SK-N-SH (cell line): ENCODE data around the gene RAD23B. TPM values are rescaled to one million over a fixed set of nuclear protein-coding genes. Genes with fewer than 3 reads are reported as not detected.

Source experiments
- CTCF ChIA-PET: fragments of 300-600, 350-600 bp; formaldehyde crosslinking; extraction: SDS; loops from one replicate; lab custom pipeline; 2021; lab: Yijun Ruan, JAX
- POLR2A ChIA-PET: fragments of 350-600 bp; sonication (Branson Sonifier 250); formaldehyde crosslinking; extraction: SDS; loops from one replicate; lab custom pipeline; 2020; ENCODE audit warnings: antibody characterized with exemption, inconsistent platforms; lab: Yijun Ruan, JAX
- DNase-seq: peaks from one replicate; pipeline ENCODE4 v3.0.0; 2012
- H2AFZ ChIP-seq: fragments of 200-600 bp; sonication (generic); 2 replicates; pipeline ENCODE4 v1.8.1; 2016; ENCODE audit warnings: antibody characterized with exemption, mild to moderate bottlenecking, low read depth
- H3F3A ChIP-seq: fragments of 200-600 bp; sonication (generic); replicated peaks from 2 replicates; pipeline ENCODE3; 2016; ENCODE audit warnings: antibody characterized with exemption, mild to moderate bottlenecking; ENCODE audit not compliant: insufficient read depth
- H3K27ac ChIP-seq, 2 experiments: fragments of 200-500 bp in 1 of 2; fragments of 200-600 bp in 1 of 2; sonication (Bioruptor generic) in 1 of 2; sonication (generic), shearing (Covaris generic) in 1 of 2; 2 replicates each; pipeline versions ENCODE4 v1.5.1 to v1.6.1; 2014 to 2016; ENCODE audit warnings: low read depth in 2 of 2, inconsistent platforms in 1 of 2, low read length in 1 of 2, mild to moderate bottlenecking in 1 of 2, mixed read lengths in 1 of 2
- H3K27me3 ChIP-seq: fragments of 200-600 bp; sonication (generic), shearing (Covaris generic); 2 replicates; pipeline ENCODE4 v1.6.1; 2016; ENCODE audit warnings: mixed run types; ENCODE audit not compliant: insufficient read depth
- H3K36me3 ChIP-seq, 2 experiments: fragments of 200-500 bp in 1 of 2; fragments of 200-600 bp in 1 of 2; sonication (Bioruptor generic) in 1 of 2; sonication (generic) in 1 of 2; replicated peaks in 1 of 2; 2 replicates each; pipeline versions ENCODE3 to v1.5.1; 2014 to 2016; ENCODE audit warnings: low read length in 1 of 2, mild to moderate bottlenecking in 1 of 2; ENCODE audit not compliant: insufficient read depth in 2 of 2, control insufficient read depth in 1 of 2
- H3K4me1 ChIP-seq, 2 experiments: fragments of 200-500 bp in 1 of 2; fragments of 200-600 bp in 1 of 2; sonication (Bioruptor generic) in 1 of 2; sonication (generic), shearing (Covaris generic) in 1 of 2; 2 replicates each; pipeline versions ENCODE4 v1.5.1 to v1.6.1; 2014 to 2016; ENCODE audit warnings: low read depth in 1 of 2, low read length in 1 of 2, mixed run types in 1 of 2; ENCODE audit not compliant: insufficient read depth in 2 of 2, control insufficient read depth in 1 of 2
- H3K4me2 ChIP-seq: fragments of 200-600 bp; sonication (generic), shearing (Covaris generic); 2 replicates; pipeline ENCODE4 v1.6.1; 2017; ENCODE audit warnings: mixed run types
- H3K4me3 ChIP-seq, 2 experiments: fragments of 200-500 bp in 1 of 2; fragments of 200-600 bp in 1 of 2; sonication (Bioruptor generic) in 1 of 2; sonication (generic), shearing (Covaris generic) in 1 of 2; 2 replicates each; pipeline versions ENCODE4 v1.5.1 to v1.8.1; 2014 to 2016; ENCODE audit warnings: low read depth in 2 of 2, inconsistent platforms in 1 of 2, low read length in 1 of 2, mild to moderate bottlenecking in 1 of 2, mixed read lengths in 1 of 2, moderate library complexity in 1 of 2
- H3K79me2 ChIP-seq: fragments of 200-600 bp; sonication (generic); 2 replicates; pipeline ENCODE4 v1.8.1; 2017; ENCODE audit warnings: mild to moderate bottlenecking; ENCODE audit not compliant: insufficient read depth
- H3K9ac ChIP-seq: fragments of 200-600 bp; sonication (generic); 2 replicates; pipeline ENCODE4 v1.6.1; 2017; ENCODE audit warnings: mixed run types
- H3K9me2 ChIP-seq: fragments of 200-600 bp; sonication (generic); 2 replicates; pipeline ENCODE4 v1.6.1; 2017; ENCODE audit warnings: mixed run types
- H3K9me3 ChIP-seq: fragments of 200-600 bp; sonication (generic); 2 replicates; pipeline ENCODE4 v1.6.1; 2017; ENCODE audit warnings: mixed run types, mild to moderate bottlenecking, moderate library complexity
- H4K20me1 ChIP-seq: fragments of 200-600 bp; sonication (generic); 2 replicates; pipeline ENCODE4 v1.6.1; 2017; ENCODE audit warnings: mild to moderate bottlenecking, mixed run types; ENCODE audit not compliant: insufficient read depth
- CHD2 ChIP-seq: fragments of 150-350 bp; IDR thresholded peaks from 2 replicates; pipeline ENCODE4 v1.6.1; 2018; ENCODE audit warnings: low read length; ENCODE audit not compliant: partially characterized antibody
- EP300 ChIP-seq, 2 experiments: IDR thresholded peaks; 2 replicates each; pipeline versions ENCODE4 v1.4.0 to v1.6.1; 2012; ENCODE audit warnings: borderline replicate concordance in 1 of 2, low read depth in 1 of 2, low read length in 1 of 2
- FOSL2 ChIP-seq: IDR thresholded peaks from 2 replicates; pipeline ENCODE4 v1.4.0; 2012; ENCODE audit warnings: low read depth, mild to moderate bottlenecking, moderate library complexity, borderline replicate concordance
- FOXM1 ChIP-seq: IDR thresholded peaks from 2 replicates; pipeline ENCODE4 v1.4.0; 2012; ENCODE audit warnings: low read depth, mild to moderate bottlenecking
- GABPA ChIP-seq: IDR thresholded peaks from 2 replicates; pipeline ENCODE4 v1.4.0; 2012; ENCODE audit warnings: low read depth, mild to moderate bottlenecking
- JUND ChIP-seq: IDR thresholded peaks from 2 replicates; pipeline ENCODE4 v1.4.0; 2012
- MAX ChIP-seq: IDR thresholded peaks from 2 replicates; pipeline ENCODE4 v1.4.0; 2012; ENCODE audit warnings: low read depth
- MEF2A ChIP-seq: IDR thresholded peaks from 2 replicates; pipeline ENCODE4 v1.4.0; 2012; ENCODE audit warnings: low read depth, borderline replicate concordance
- NFIC ChIP-seq: IDR thresholded peaks from 2 replicates; pipeline ENCODE4 v1.4.0; 2012; ENCODE audit warnings: borderline replicate concordance
- PBX3 ChIP-seq: IDR thresholded peaks from 2 replicates; pipeline ENCODE4; 2012
- POLR2AphosphoS5 ChIP-seq: IDR thresholded peaks from 2 replicates; pipeline ENCODE4 v1.6.1; 2012; ENCODE audit warnings: low read depth, low read length
- RAD21 ChIP-seq: IDR thresholded peaks from 2 replicates; pipeline ENCODE4 v1.6.1; 2012; ENCODE audit warnings: mild to moderate bottlenecking, low read length
- REST ChIP-seq: IDR thresholded peaks from 2 replicates; pipeline ENCODE4 v1.6.1; 2012; ENCODE audit warnings: mild to moderate bottlenecking, low read depth, low read length, moderate library complexity
- RFX5 ChIP-seq: IDR thresholded peaks from 2 replicates; pipeline ENCODE4 v1.6.1; 2012; ENCODE audit warnings: mild to moderate bottlenecking, improper control_type of control experiment, low read length
- RXRA ChIP-seq: IDR thresholded peaks from 2 replicates; pipeline ENCODE4 v1.4.0; 2012; ENCODE audit warnings: low read depth, mild to moderate bottlenecking, borderline replicate concordance
- SIN3A ChIP-seq: IDR thresholded peaks from 2 replicates; pipeline ENCODE4 v1.6.1; 2012; ENCODE audit warnings: low read depth, mild to moderate bottlenecking, low read length, moderate library complexity, borderline replicate concordance
- SMC3 ChIP-seq: IDR thresholded peaks from 2 replicates; pipeline ENCODE4 v1.6.1; 2012; ENCODE audit warnings: low read depth, low read length, improper control_type of control experiment
- TAF1 ChIP-seq: IDR thresholded peaks from 2 replicates; pipeline ENCODE4 v1.6.1; 2012; ENCODE audit warnings: low read depth, mild to moderate bottlenecking, low read length, moderate library complexity, borderline replicate concordance
- TCF12 ChIP-seq: IDR thresholded peaks from 2 replicates; pipeline ENCODE4 v1.4.0; 2012
- TEAD4 ChIP-seq: IDR thresholded peaks from 2 replicates; pipeline ENCODE4 v1.4.0; 2012; ENCODE audit warnings: mild to moderate bottlenecking, borderline replicate concordance; ENCODE audit not compliant: insufficient read depth
- USF1 ChIP-seq: IDR thresholded peaks from 2 replicates; pipeline ENCODE4 v1.4.0; 2012; ENCODE audit warnings: low read depth, borderline replicate concordance
- YY1 ChIP-seq: IDR thresholded peaks from 2 replicates; pipeline ENCODE4 v1.4.0; 2012; ENCODE audit warnings: low read depth, mild to moderate bottlenecking
- ZBTB33 ChIP-seq: IDR thresholded peaks from 2 replicates; pipeline ENCODE4 v1.4.0; 2012; ENCODE audit warnings: low read depth, borderline replicate concordance
- WGBS: methylation state at CpG from one replicate; pipeline ENCODE4 v1.1.6; 2017; ENCODE audit warnings: low lambda C conversion rate; 5-methylcytosine and 5-hydroxymethylcytosine counted together
- polyA plus RNA-seq, 3 experiments: library from polyadenylated mRNA; depleted of rRNA; stranded (reverse); fragments of >200 nt; gene quantifications; 2 replicates each; pipeline ENCODE4 v1.2.3, GENCODE V29; 2012

RAD23B gene
- polyA plus RNA-seq, 1 of the 3 experiments (the other 2 are of a cell fraction), result 62.9 TPM

- TF ChIP-seq MEF2A (no peak), CHD2 (no peak), SMC3 (no peak)
These were observed 33.3 kb upstream of the RAD23B start (continued) for GRCh38 chr9:107249665-107250285.

GRCh38 chr9:107251756-107252322, 31.2 kb upstream of the RAD23B start:
- Histone ChIP-seq H3K4me3 (no peak overlapping the region), H3K27me3 (no peaks in the 10 kb centered on the region), H3K27ac (peak overlapping the region; percentile 73 to 80), H2AFZ (no peak overlapping the region), H3K4me2 (peak overlapping the region; percentile 57), H3K9me2 (no peaks in the 10 kb centered on the region), H3K4me1 (peaks cover 9 to 12% of the 10 kb centered on the region in 2 experiments; a peak in 3 of 4 replicates), H3K79me2 (no peaks in the 10 kb centered on the region), H3K9ac (peak overlapping the region; percentile 5; the same call in 1 of the 2 replicates), H4K20me1 (no peaks in the 10 kb centered on the region), H3K36me3 (no peaks in the 10 kb centered on the region), H3F3A (peaks cover 14% of the 10 kb centered on the region), H3K9me3 (no peaks in the 10 kb centered on the region)
- ChIA-PET POLR2A (no interaction called here), CTCF (interaction anchor here (0.7 kb wide), 1 partner anchor 174 kb away, joined by 3 read pairs; no protein-coding TSS in a partner anchor)
- WGBS, result 26% methylated on average over 4 of the region's 4 CpGs
- DNase-seq, result peak; percentile 36
- 0 out of 2 replicates have a peak, but pooled peaks have one; percentile 39 for TF ChIP-seq ZBTB33
- no peak for TF ChIP-seq SMC3
- TF ChIP-seq CHD2, result no peak
- no peak for TF ChIP-seq USF1
- no peak for TF ChIP-seq RAD21
- no peak for TF ChIP-seq REST
- peak; percentile 9 to 87; a peak in 3 of 4 replicates for TF ChIP-seq EP300 (IDR thresholded peaks at IDR 0.05; ENCODE audit: borderline replicate concordance in 1 of 2, low read depth in 1 of 2, low read length in 1 of 2)
- TF ChIP-seq POLR2AphosphoS5, result peak; percentile 71; the same call in 1 of the 2 replicates
- no peak for TF ChIP-seq RFX5
- TF ChIP-seq FOXM1, result 0 out of 2 replicates have a peak, but pooled peaks have one; percentile 38
- peak; percentile 70; the same call in 1 of the 2 replicates for TF ChIP-seq NFIC
- TF ChIP-seq PBX3, result peak; percentile 80
- peak; percentile 52; the same call in 1 of the 2 replicates for TF ChIP-seq FOSL2
- peak; percentile 68; the same call in 1 of the 2 replicates for TF ChIP-seq MEF2A
- TF ChIP-seq MAX, result peak; percentile 63
- peak; percentile 77 for TF ChIP-seq JUND
- TF ChIP-seq YY1, result no peak
- peak; percentile 58; the same call in 1 of the 2 replicates for TF ChIP-seq RXRA
- no peak for TF ChIP-seq TAF1
- no peak for TF ChIP-seq SIN3A
- peak; percentile 99 for TF ChIP-seq TCF12
- TF ChIP-seq TEAD4, result peak; percentile 78; the same call in 1 of the 2 replicates
- no peak for TF ChIP-seq GABPA
